HFF-Myc (cell line): ENCODE measurements around the gene NCKAP5.

Experiments
- DNase-seq: peaks from one replicate; pipeline ENCODE4 v3.0.0-alpha.2; 2011; ENCODE audit warnings: low read depth; ENCODE audit errors: extremely low read depth
- H3K4me3 ChIP-seq: replicated peaks from 2 replicates; pipeline ENCODE4 v1.5.1; 2011; ENCODE audit warnings: low read depth, mild to moderate bottlenecking, control low read depth, low read length
- CTCF ChIP-seq: IDR thresholded peaks from 2 replicates; pipeline ENCODE4 v1.5.1; 2012; ENCODE audit warnings: mild to moderate bottlenecking, low read depth, low read length, control low read depth; ENCODE audit errors: missing control alignments

NCKAP5 gene

GRCh38 chr2:133518700-133519344 lies 49.4 kb downstream of the NCKAP5 start:
- no peak for TF ChIP-seq CTCF
- DNase-seq, result no peak
- H3K4me3 ChIP-seq, result no peak overlapping the region

GRCh38 chr2:133517876-133518275 lies 50.4 kb downstream of the NCKAP5 start:
- TF ChIP-seq CTCF, result no peak
- DNase-seq, result no peak
- no peak overlapping the region for H3K4me3 ChIP-seq

- TF ChIP-seq CTCF, result no peak
- no peak for DNase-seq
- no peak overlapping the region for H3K4me3 ChIP-seq
These were observed 51.7 kb downstream of the NCKAP5 start for GRCh38 chr2:133516405-133517026.

- no peak for DNase-seq
- TF ChIP-seq CTCF, result no peak
- no peak overlapping the region for H3K4me3 ChIP-seq
These were observed 53.0 kb downstream of the NCKAP5 start for GRCh38 chr2:133515271-133515670.

- TF ChIP-seq CTCF, result no peak
- no peak for DNase-seq
- H3K4me3 ChIP-seq, result no peak overlapping the region
These were observed 54.4 kb downstream of the NCKAP5 start for GRCh38 chr2:133513893-133514292.

- no peak overlapping the region for H3K4me3 ChIP-seq
- TF ChIP-seq CTCF, result no peak
- DNase-seq, result no peak
These were observed 56.1 kb downstream of the NCKAP5 start for GRCh38 chr2:133512121-133512520.

GRCh38 chr2:133511679-133512078 lies 56.6 kb downstream of the NCKAP5 start:
- no peak overlapping the region for H3K4me3 ChIP-seq
- DNase-seq, result no peak
- TF ChIP-seq CTCF, result no peak
